ENCODE results near the gene NELL1. TPM values are rescaled to one million over a fixed set of nuclear protein-coding genes. Genes with fewer than 3 reads are reported as not detected.

The NELL1 gene
- total and polyA plus RNA-seq, 2 experiments from 2014 or later = 1.6 TPM; not detected in 1

GRCh38 chr11:21180182-21180581 lies 510.8 kb downstream of the NELL1 start:
- H3K4me3 ChIP-seq = no peak overlapping the region
- H3K79me2 ChIP-seq (replicated peaks; ENCODE audit: insufficient read depth) = no peaks in the 10 kb centered on the region
- H3K27ac Mint-ChIP-seq = no peak overlapping the region; the same call in 1 of the 2 replicates
- H3K36me3 ChIP-seq (ENCODE audit: insufficient read depth) = no peaks in the 10 kb centered on the region
- no peaks in the 10 kb centered on the region for H3K9me3 Mint-ChIP-seq
- no peak for ATAC-seq
- H3K4me2 ChIP-seq = no peak overlapping the region
- no peaks in the 10 kb centered on the region for H3K36me3 Mint-ChIP-seq (ENCODE audit: low read depth)
- no peaks in the 10 kb centered on the region for H4K20me1 ChIP-seq (replicated peaks; ENCODE audit: insufficient read depth)
- no peaks in the 10 kb centered on the region for H3K27me3 Mint-ChIP-seq (ENCODE audit: insufficient read depth, low read depth, poor library complexity)
- TF ChIP-seq EZH2 (IDR thresholded peaks at IDR 0.05; ENCODE audit: low read depth, unreplicated experiment) = no peak
- TF ChIP-seq JUNB (IDR thresholded peaks at IDR 0.05; ENCODE audit: unreplicated experiment) = no peak
- no peak for TF ChIP-seq CREB1 (CRISPR knock-in tag; IDR thresholded peaks at IDR 0.05; ENCODE audit: low read depth)
- TF ChIP-seq EZH2phosphoT487 (IDR thresholded peaks at IDR 0.05; ENCODE audit: unreplicated experiment) = no peak
- TF ChIP-seq REST (IDR thresholded peaks at IDR 0.05; ENCODE audit: unreplicated experiment) = no peak
- TF ChIP-seq ZNF114 (CRISPR knock-in tag; IDR thresholded peaks at IDR 0.05) = no peak
- no peak for TF ChIP-seq POLR2AphosphoS5 (IDR thresholded peaks at IDR 0.05; ENCODE audit: low read depth)
- no peak for TF ChIP-seq STAT1 (IDR thresholded peaks at IDR 0.05; ENCODE audit: unreplicated experiment)
- no peak for TF ChIP-seq NANOG (IDR thresholded peaks at IDR 0.05; ENCODE audit: borderline replicate concordance)
- TF ChIP-seq, protein P1, sequence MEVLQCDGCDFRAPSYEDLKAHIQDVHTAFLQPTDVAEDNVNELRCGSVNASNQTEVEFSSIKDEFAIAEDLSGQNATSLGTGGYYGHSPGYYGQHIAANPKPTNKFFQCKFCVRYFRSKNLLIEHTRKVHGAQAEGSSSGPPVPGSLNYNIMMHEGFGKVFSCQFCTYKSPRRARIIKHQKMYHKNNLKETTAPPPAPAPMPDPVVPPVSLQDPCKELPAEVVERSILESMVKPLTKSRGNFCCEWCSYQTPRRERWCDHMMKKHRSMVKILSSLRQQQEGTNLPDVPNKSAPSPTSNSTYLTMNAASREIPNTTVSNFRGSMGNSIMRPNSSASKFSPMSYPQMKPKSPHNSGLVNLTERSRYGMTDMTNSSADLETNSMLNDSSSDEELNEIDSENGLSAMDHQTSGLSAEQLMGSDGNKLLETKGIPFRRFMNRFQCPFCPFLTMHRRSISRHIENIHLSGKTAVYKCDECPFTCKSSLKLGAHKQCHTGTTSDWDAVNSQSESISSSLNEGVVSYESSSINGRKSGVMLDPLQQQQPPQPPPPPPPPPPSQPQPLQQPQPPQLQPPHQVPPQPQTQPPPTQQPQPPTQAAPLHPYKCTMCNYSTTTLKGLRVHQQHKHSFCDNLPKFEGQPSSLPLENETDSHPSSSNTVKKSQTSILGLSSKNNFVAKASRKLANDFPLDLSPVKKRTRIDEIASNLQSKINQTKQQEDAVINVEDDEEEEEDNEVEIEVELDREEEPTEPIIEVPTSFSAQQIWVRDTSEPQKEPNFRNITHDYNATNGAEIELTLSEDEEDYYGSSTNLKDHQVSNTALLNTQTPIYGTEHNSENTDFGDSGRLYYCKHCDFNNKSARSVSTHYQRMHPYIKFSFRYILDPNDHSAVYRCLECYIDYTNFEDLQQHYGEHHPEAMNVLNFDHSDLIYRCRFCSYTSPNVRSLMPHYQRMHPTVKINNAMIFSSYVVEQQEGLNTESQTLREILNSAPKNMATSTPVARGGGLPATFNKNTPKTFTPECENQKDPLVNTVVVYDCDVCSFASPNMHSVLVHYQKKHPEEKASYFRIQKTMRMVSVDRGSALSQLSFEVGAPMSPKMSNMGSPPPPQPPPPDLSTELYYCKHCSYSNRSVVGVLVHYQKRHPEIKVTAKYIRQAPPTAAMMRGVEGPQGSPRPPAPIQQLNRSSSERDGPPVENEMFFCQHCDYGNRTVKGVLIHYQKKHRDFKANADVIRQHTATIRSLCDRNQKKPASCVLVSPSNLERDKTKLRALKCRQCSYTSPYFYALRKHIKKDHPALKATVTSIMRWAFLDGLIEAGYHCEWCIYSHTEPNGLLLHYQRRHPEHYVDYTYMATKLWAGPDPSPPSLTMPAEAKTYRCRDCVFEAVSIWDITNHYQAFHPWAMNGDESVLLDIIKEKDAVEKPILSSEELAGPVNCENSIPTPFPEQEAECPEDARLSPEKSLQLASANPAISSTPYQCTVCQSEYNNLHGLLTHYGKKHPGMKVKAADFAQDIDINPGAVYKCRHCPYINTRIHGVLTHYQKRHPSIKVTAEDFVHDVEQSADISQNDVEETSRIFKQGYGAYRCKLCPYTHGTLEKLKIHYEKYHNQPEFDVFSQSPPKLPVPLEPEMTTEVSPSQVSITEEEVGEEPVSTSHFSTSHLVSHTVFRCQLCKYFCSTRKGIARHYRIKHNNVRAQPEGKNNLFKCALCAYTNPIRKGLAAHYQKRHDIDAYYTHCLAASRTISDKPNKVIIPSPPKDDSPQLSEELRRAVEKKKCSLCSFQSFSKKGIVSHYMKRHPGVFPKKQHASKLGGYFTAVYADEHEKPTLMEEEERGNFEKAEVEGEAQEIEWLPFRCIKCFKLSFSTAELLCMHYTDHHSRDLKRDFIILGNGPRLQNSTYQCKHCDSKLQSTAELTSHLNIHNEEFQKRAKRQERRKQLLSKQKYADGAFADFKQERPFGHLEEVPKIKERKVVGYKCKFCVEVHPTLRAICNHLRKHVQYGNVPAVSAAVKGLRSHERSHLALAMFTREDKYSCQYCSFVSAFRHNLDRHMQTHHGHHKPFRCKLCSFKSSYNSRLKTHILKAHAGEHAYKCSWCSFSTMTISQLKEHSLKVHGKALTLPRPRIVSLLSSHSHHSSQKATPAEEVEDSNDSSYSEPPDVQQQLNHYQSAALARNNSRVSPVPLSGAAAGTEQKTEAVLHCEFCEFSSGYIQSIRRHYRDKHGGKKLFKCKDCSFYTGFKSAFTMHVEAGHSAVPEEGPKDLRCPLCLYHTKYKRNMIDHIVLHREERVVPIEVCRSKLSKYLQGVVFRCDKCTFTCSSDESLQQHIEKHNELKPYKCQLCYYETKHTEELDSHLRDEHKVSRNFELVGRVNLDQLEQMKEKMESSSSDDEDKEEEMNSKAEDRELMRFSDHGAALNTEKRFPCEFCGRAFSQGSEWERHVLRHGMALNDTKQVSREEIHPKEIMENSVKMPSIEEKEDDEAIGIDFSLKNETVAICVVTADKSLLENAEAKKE (CRISPR knock-in tag; IDR thresholded peaks at IDR 0.05) = no peak
- TF ChIP-seq, protein P2, sequence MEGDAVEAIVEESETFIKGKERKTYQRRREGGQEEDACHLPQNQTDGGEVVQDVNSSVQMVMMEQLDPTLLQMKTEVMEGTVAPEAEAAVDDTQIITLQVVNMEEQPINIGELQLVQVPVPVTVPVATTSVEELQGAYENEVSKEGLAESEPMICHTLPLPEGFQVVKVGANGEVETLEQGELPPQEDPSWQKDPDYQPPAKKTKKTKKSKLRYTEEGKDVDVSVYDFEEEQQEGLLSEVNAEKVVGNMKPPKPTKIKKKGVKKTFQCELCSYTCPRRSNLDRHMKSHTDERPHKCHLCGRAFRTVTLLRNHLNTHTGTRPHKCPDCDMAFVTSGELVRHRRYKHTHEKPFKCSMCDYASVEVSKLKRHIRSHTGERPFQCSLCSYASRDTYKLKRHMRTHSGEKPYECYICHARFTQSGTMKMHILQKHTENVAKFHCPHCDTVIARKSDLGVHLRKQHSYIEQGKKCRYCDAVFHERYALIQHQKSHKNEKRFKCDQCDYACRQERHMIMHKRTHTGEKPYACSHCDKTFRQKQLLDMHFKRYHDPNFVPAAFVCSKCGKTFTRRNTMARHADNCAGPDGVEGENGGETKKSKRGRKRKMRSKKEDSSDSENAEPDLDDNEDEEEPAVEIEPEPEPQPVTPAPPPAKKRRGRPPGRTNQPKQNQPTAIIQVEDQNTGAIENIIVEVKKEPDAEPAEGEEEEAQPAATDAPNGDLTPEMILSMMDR (conservative IDR thresholded peaks at IDR 0.05; ENCODE audit: low read depth in 2 of 2) = no peak
- H3K27ac ChIP-seq (ENCODE audit: low read depth) = no peak overlapping the region
- no peaks in the 10 kb centered on the region for H3K27me3 ChIP-seq (ENCODE audit: insufficient read depth)
- no peak overlapping the region for H3K4me3 Mint-ChIP-seq
- H3K4me1 ChIP-seq (ENCODE audit: insufficient read depth) = no peaks in the 10 kb centered on the region; the same call in 1 of the 2 replicates
- H3K4me1 Mint-ChIP-seq = peaks cover 10% of the 10 kb centered on the region; the same call in 2 of the 3 replicates
- H2AFZ ChIP-seq = no peak overlapping the region
- no peak for DNase-seq (ENCODE audit: low spot score)
- peaks cover 6% of the 10 kb centered on the region; the same call in 1 of the 2 replicates for H3K9me2 ChIP-seq (ENCODE audit: insufficient read depth)
- H3F3A ChIP-seq (replicated peaks; ENCODE audit: low read depth) = no peaks in the 10 kb centered on the region

Measured in GM23338 (cell line).